GM23338 (cell line): Measurements from ENCODE around the gene THSD7A. TPM values are rescaled to one million over a fixed set of nuclear protein-coding genes. Genes with fewer than 3 reads are reported as not detected.

Source experiments
- ATAC-seq: fragments of 200-7000 bp; cut with Tn5 transposase; 3 replicates; pipeline ENCODE4 v1.9.1; 2020
- DNase-seq: peaks from one replicate; pipeline ENCODE4 v3.0.0-alpha.2; 2015; ENCODE audit warnings: low spot score
- H2AFZ ChIP-seq: fragments of 200-600 bp; sonication (generic); 2 replicates; pipeline ENCODE4 v1.8.0; 2016; ENCODE audit warnings: antibody characterized with exemption, mild to moderate bottlenecking, moderate library complexity
- H3F3A ChIP-seq: fragments of 200-600 bp; sonication (generic); replicated peaks from 2 replicates; pipeline ENCODE4 v1.8.0; 2017; ENCODE audit warnings: antibody characterized with exemption, mixed run types, low read depth
- H3K27ac ChIP-seq: fragments of 200-600 bp; sonication (generic); 2 replicates; pipeline ENCODE4 v1.6.1; 2016; ENCODE audit warnings: low read depth
- H3K27me3 ChIP-seq: fragments of 200-600 bp; sonication (generic); 2 replicates; pipeline ENCODE4 v1.8.0; 2016; ENCODE audit warnings: mild to moderate bottlenecking, mixed run types, moderate library complexity; ENCODE audit not compliant: insufficient read depth
- H3K36me3 ChIP-seq: fragments of 200-600 bp; sonication (generic); 2 replicates; pipeline ENCODE4 v1.8.0; 2016; ENCODE audit warnings: mild to moderate bottlenecking; ENCODE audit not compliant: insufficient read depth
- H3K4me1 ChIP-seq: fragments of 200-600 bp; sonication (generic); 2 replicates; pipeline ENCODE4 v1.8.0; 2016; ENCODE audit warnings: mild to moderate bottlenecking, moderate library complexity; ENCODE audit not compliant: insufficient read depth
- H3K4me2 ChIP-seq: fragments of 200-600 bp; sonication (generic); 2 replicates; pipeline ENCODE4 v1.7.1; 2017; ENCODE audit warnings: mixed run types
- H3K4me3 ChIP-seq: fragments of 200-600 bp; sonication (generic); 2 replicates; pipeline ENCODE4 v1.6.1; 2016; ENCODE audit warnings: mixed run types
- H3K79me2 ChIP-seq: fragments of 200-600 bp; sonication (generic); replicated peaks from 2 replicates; pipeline ENCODE4 v1.8.0; 2017; ENCODE audit warnings: mild to moderate bottlenecking; ENCODE audit not compliant: insufficient read depth
- H3K9me2 ChIP-seq: fragments of 200-600 bp; sonication (generic); 2 replicates; pipeline ENCODE4 v1.8.0; 2017; ENCODE audit not compliant: insufficient read depth
- H4K20me1 ChIP-seq: fragments of 200-600 bp; sonication (generic); replicated peaks from 2 replicates; pipeline ENCODE4 v1.8.0; 2017; ENCODE audit warnings: mild to moderate bottlenecking; ENCODE audit not compliant: insufficient read depth
- H3K27ac Mint-ChIP-seq: 2 replicates; pipeline ENCODE4 v1.8.0; 2020; ENCODE audit warnings: inconsistent platforms, mild to moderate bottlenecking, moderate library complexity, mixed read lengths
- H3K27me3 Mint-ChIP-seq: 3 replicates; pipeline ENCODE4 v1.8.0; 2022; ENCODE audit warnings: low read depth, mild to moderate bottlenecking, moderate library complexity, mixed read lengths, inconsistent platforms; ENCODE audit not compliant: insufficient read depth, poor library complexity
- H3K36me3 Mint-ChIP-seq: 3 replicates; pipeline ENCODE4 v1.8.0; 2021; ENCODE audit warnings: low read depth, mild to moderate bottlenecking, inconsistent platforms, moderate library complexity, mixed read lengths
- H3K4me1 Mint-ChIP-seq: 3 replicates; pipeline ENCODE4 v1.8.0; 2020; ENCODE audit warnings: mild to moderate bottlenecking, inconsistent platforms, mixed read lengths
- H3K4me3 Mint-ChIP-seq: 3 replicates; pipeline ENCODE4 v1.8.0; 2021; ENCODE audit warnings: moderate library complexity, mild to moderate bottlenecking, inconsistent platforms, mixed read lengths
- H3K9me3 Mint-ChIP-seq: 3 replicates; pipeline ENCODE4 v1.8.0; 2020; ENCODE audit warnings: moderate library complexity, mild to moderate bottlenecking, inconsistent platforms, mixed read lengths
- CREB1 ChIP-seq: fragments of 250-450 bp; sonication (Bioruptor Pico); IDR thresholded peaks from 2 replicates; pipeline ENCODE4 v1.5.0; 2020; ENCODE audit warnings: low read depth, mild to moderate bottlenecking, moderate library complexity
- EZH2 ChIP-seq: fragments of 200-600 bp; sonication (generic); IDR thresholded peaks from one replicate; pipeline ENCODE4 v1.8.0; 2017; ENCODE audit warnings: antibody characterized with exemption, mild to moderate bottlenecking, low read depth; ENCODE audit not compliant: unreplicated experiment
- EZH2phosphoT487 ChIP-seq: fragments of 200-600 bp; sonication (generic); IDR thresholded peaks from one replicate; pipeline ENCODE4 v1.8.1; 2018; ENCODE audit warnings: antibody characterized with exemption; ENCODE audit not compliant: unreplicated experiment
- JUNB ChIP-seq: IDR thresholded peaks from one replicate; pipeline ENCODE4 v1.6.1; 2016; ENCODE audit warnings: antibody characterized with exemption; ENCODE audit not compliant: unreplicated experiment
- NANOG ChIP-seq: IDR thresholded peaks from 2 replicates; pipeline ENCODE4 v1.6.1; 2016; ENCODE audit warnings: antibody characterized with exemption, borderline replicate concordance
- POLR2AphosphoS5 ChIP-seq: IDR thresholded peaks from 2 replicates; pipeline ENCODE4 v1.6.1; 2016; ENCODE audit warnings: antibody characterized with exemption, low read depth
- STAT1 ChIP-seq: IDR thresholded peaks from one replicate; pipeline ENCODE4 v1.6.1; 2016; ENCODE audit warnings: antibody characterized with exemption; ENCODE audit not compliant: unreplicated experiment
- ZNF114 ChIP-seq: fragments of 250-450 bp; sonication (Bioruptor Pico); IDR thresholded peaks from 2 replicates; pipeline ENCODE4 v1.5.0; 2020; ENCODE audit warnings: mild to moderate bottlenecking, moderate library complexity
- ZNF331 ChIP-seq: fragments of 250-450 bp; sonication (Bioruptor Pico); IDR thresholded peaks from 2 replicates; pipeline ENCODE4 v1.5.0; 2020; ENCODE audit warnings: low read depth, mild to moderate bottlenecking, moderate library complexity
- polyA plus RNA-seq: library from polyadenylated mRNA; unstranded; fragments of >200 nt; fragmentation: Nextera tagmentation; extraction: Ambion mirVana; gene quantifications from 2 replicates; pipeline ENCODE4 v1.2.1, GENCODE V29; 2016
- total RNA-seq: library from RNA; depleted of rRNA; stranded (reverse); fragments of >200 nt; shearing (Covaris generic); gene quantifications from 2 replicates; pipeline ENCODE4 v1.2.3, GENCODE V29; 2014
- TF ChIP-seq, protein P1 (sequence below): IDR thresholded peaks from one replicate; pipeline ENCODE4 v1.6.1; 2018; ENCODE audit warnings: antibody characterized with exemption; ENCODE audit not compliant: unreplicated experiment
- TF ChIP-seq, protein P2 (sequence below): fragments of 250-450 bp; sonication (Bioruptor Pico); IDR thresholded peaks from 2 replicates; pipeline ENCODE4 v1.5.0; 2020; ENCODE audit warnings: mild to moderate bottlenecking, moderate library complexity
- TF ChIP-seq, protein P3 (sequence below): IDR thresholded peaks from 2 replicates; pipeline ENCODE4 v1.6.1; 2016; ENCODE audit warnings: antibody characterized with exemption

The THSD7A gene
- total and polyA plus RNA-seq, 2 experiments from 2014 or later, result 1.3 to 2.1 TPM

DNA sequence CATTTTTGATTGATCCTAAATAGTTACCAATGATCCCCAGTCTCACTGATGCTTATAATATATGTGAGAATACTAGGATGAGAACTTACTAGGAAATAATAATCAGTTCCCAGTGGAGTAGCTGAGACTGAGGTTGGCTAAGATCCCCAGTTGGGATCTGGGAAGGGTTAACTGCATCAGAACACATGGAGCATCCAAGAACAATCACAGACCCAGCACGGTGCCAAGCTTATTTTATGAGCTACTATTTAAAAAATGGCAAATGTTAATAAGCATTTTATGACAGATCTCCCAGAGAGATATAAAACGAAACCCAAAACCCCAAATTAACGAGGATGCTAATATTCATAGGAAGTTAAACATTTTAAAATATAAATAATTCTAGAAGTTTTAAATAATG lies 379.5 kb downstream of the THSD7A start:
- Mint-ChIP-seq H3K4me3 (no peak overlapping the region), H3K36me3 (no peaks in the 10 kb centered on the region), H3K27me3 (no peaks in the 10 kb centered on the region), H3K4me1 (no peaks in the 10 kb centered on the region), H3K9me3 (no peaks in the 10 kb centered on the region), H3K27ac (no peak overlapping the region)
- no peaks in the 10 kb centered on the region for H3K27me3 ChIP-seq
- DNase-seq (no peak), ATAC-seq (no peak)
- H3K27ac ChIP-seq, result no peak overlapping the region
- no peak overlapping the region for H2AFZ ChIP-seq
- H3K4me2 ChIP-seq, result no peak overlapping the region
- H4K20me1 ChIP-seq, result no peaks in the 10 kb centered on the region
- no peaks in the 10 kb centered on the region for H3F3A ChIP-seq
- H3K36me3 ChIP-seq, result no peaks in the 10 kb centered on the region
- TF ChIP-seq, protein P1, sequence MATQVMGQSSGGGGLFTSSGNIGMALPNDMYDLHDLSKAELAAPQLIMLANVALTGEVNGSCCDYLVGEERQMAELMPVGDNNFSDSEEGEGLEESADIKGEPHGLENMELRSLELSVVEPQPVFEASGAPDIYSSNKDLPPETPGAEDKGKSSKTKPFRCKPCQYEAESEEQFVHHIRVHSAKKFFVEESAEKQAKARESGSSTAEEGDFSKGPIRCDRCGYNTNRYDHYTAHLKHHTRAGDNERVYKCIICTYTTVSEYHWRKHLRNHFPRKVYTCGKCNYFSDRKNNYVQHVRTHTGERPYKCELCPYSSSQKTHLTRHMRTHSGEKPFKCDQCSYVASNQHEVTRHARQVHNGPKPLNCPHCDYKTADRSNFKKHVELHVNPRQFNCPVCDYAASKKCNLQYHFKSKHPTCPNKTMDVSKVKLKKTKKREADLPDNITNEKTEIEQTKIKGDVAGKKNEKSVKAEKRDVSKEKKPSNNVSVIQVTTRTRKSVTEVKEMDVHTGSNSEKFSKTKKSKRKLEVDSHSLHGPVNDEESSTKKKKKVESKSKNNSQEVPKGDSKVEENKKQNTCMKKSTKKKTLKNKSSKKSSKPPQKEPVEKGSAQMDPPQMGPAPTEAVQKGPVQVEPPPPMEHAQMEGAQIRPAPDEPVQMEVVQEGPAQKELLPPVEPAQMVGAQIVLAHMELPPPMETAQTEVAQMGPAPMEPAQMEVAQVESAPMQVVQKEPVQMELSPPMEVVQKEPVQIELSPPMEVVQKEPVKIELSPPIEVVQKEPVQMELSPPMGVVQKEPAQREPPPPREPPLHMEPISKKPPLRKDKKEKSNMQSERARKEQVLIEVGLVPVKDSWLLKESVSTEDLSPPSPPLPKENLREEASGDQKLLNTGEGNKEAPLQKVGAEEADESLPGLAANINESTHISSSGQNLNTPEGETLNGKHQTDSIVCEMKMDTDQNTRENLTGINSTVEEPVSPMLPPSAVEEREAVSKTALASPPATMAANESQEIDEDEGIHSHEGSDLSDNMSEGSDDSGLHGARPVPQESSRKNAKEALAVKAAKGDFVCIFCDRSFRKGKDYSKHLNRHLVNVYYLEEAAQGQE, result no peak
- no peak for TF ChIP-seq STAT1
- TF ChIP-seq JUNB, result no peak
- TF ChIP-seq CREB1, result no peak
- no peak for TF ChIP-seq ZNF114
- TF ChIP-seq, protein P2, sequence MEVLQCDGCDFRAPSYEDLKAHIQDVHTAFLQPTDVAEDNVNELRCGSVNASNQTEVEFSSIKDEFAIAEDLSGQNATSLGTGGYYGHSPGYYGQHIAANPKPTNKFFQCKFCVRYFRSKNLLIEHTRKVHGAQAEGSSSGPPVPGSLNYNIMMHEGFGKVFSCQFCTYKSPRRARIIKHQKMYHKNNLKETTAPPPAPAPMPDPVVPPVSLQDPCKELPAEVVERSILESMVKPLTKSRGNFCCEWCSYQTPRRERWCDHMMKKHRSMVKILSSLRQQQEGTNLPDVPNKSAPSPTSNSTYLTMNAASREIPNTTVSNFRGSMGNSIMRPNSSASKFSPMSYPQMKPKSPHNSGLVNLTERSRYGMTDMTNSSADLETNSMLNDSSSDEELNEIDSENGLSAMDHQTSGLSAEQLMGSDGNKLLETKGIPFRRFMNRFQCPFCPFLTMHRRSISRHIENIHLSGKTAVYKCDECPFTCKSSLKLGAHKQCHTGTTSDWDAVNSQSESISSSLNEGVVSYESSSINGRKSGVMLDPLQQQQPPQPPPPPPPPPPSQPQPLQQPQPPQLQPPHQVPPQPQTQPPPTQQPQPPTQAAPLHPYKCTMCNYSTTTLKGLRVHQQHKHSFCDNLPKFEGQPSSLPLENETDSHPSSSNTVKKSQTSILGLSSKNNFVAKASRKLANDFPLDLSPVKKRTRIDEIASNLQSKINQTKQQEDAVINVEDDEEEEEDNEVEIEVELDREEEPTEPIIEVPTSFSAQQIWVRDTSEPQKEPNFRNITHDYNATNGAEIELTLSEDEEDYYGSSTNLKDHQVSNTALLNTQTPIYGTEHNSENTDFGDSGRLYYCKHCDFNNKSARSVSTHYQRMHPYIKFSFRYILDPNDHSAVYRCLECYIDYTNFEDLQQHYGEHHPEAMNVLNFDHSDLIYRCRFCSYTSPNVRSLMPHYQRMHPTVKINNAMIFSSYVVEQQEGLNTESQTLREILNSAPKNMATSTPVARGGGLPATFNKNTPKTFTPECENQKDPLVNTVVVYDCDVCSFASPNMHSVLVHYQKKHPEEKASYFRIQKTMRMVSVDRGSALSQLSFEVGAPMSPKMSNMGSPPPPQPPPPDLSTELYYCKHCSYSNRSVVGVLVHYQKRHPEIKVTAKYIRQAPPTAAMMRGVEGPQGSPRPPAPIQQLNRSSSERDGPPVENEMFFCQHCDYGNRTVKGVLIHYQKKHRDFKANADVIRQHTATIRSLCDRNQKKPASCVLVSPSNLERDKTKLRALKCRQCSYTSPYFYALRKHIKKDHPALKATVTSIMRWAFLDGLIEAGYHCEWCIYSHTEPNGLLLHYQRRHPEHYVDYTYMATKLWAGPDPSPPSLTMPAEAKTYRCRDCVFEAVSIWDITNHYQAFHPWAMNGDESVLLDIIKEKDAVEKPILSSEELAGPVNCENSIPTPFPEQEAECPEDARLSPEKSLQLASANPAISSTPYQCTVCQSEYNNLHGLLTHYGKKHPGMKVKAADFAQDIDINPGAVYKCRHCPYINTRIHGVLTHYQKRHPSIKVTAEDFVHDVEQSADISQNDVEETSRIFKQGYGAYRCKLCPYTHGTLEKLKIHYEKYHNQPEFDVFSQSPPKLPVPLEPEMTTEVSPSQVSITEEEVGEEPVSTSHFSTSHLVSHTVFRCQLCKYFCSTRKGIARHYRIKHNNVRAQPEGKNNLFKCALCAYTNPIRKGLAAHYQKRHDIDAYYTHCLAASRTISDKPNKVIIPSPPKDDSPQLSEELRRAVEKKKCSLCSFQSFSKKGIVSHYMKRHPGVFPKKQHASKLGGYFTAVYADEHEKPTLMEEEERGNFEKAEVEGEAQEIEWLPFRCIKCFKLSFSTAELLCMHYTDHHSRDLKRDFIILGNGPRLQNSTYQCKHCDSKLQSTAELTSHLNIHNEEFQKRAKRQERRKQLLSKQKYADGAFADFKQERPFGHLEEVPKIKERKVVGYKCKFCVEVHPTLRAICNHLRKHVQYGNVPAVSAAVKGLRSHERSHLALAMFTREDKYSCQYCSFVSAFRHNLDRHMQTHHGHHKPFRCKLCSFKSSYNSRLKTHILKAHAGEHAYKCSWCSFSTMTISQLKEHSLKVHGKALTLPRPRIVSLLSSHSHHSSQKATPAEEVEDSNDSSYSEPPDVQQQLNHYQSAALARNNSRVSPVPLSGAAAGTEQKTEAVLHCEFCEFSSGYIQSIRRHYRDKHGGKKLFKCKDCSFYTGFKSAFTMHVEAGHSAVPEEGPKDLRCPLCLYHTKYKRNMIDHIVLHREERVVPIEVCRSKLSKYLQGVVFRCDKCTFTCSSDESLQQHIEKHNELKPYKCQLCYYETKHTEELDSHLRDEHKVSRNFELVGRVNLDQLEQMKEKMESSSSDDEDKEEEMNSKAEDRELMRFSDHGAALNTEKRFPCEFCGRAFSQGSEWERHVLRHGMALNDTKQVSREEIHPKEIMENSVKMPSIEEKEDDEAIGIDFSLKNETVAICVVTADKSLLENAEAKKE (CRISPR knock-in tag), result no peak
- no peak for TF ChIP-seq NANOG
- TF ChIP-seq POLR2AphosphoS5, result no peak
- TF ChIP-seq EZH2phosphoT487, result no peak
- TF ChIP-seq, protein P3, sequence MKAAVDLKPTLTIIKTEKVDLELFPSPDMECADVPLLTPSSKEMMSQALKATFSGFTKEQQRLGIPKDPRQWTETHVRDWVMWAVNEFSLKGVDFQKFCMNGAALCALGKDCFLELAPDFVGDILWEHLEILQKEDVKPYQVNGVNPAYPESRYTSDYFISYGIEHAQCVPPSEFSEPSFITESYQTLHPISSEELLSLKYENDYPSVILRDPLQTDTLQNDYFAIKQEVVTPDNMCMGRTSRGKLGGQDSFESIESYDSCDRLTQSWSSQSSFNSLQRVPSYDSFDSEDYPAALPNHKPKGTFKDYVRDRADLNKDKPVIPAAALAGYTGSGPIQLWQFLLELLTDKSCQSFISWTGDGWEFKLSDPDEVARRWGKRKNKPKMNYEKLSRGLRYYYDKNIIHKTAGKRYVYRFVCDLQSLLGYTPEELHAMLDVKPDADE, result no peak
- TF ChIP-seq ZNF331 (CRISPR knock-in tag), result no peak
- TF ChIP-seq EZH2, result no peak
- no peaks in the 10 kb centered on the region for H3K4me1 ChIP-seq
- H3K79me2 ChIP-seq, result no peaks in the 10 kb centered on the region
- no peaks in the 10 kb centered on the region for H3K9me2 ChIP-seq
- no peak overlapping the region for H3K4me3 ChIP-seq
